T-cell (primary cell): ENCODE measurements around the gene BTN3A1. TPM values are rescaled to one million over a fixed set of nuclear protein-coding genes. Genes with fewer than 3 reads are reported as not detected.
A peak's percentile ranks its signal among the peaks of the same experiment; 100 is the strongest.
"Not testable (repeated sequence)": the region's sequence is repeated elsewhere in the genome, so short reads cannot be mapped to it uniquely, and the experiment has no call there.

ENCODE experiments used
- ATAC-seq, 4 experiments: fragments of 200-7000 bp in 3 of 4; fragments of 150-1000 bp in 1 of 4; cut with Tn5 transposase; replicated peaks in 1 of 4; 1 replicate in 3 of 4; 2 replicates in 1 of 4; pipeline ENCODE4 v1.10.0; 2021; ENCODE audit warnings: moderate library complexity in 3 of 4, mild to moderate bottlenecking in 2 of 4, moderate number of reproducible peaks in 1 of 4
- CTCF ChIA-PET, 2 donors: fragments of 300-600 bp; sonication (Branson Sonifier 250); formaldehyde crosslinking; loops; one replicate each; lab custom pipeline; 2022; ENCODE audit warnings: antibody characterized with exemption in 2 of 2; lab: Charles Lee
- POLR2A ChIA-PET, 2 donors: fragments of 300-600 bp; sonication (Branson Sonifier 250); formaldehyde crosslinking; loops; one replicate each; lab custom pipeline; 2022; ENCODE audit warnings: antibody characterized with exemption in 2 of 2; lab: Charles Lee
- DNase-seq, 35 experiments: peaks; one replicate each; pipeline versions ENCODE4 v3.0.0 to v3.0.0-alpha.2; 2013 to 2023
- H3K27ac ChIP-seq: one replicate; pipeline ENCODE4 v1.5.1; 2013; ENCODE audit warnings: low read length
- H3K27me3 ChIP-seq, 2 experiments: replicated peaks in 1 of 2; 1 replicate in 1 of 2; 2 replicates in 1 of 2; pipeline versions ENCODE4 v1.6.1 to v1.7.0; 2013; ENCODE audit warnings: low read length in 1 of 2, mixed read lengths in 1 of 2; ENCODE audit not compliant: control insufficient read depth in 2 of 2, insufficient read depth in 2 of 2; ENCODE audit errors: extremely low read depth in 1 of 2
- H3K36me3 ChIP-seq, 2 donors: 1 replicate in 1 of 2; 2 replicates in 1 of 2; pipeline versions ENCODE4 v1.6.1 to v1.7.0; 2013; ENCODE audit warnings: low read length in 1 of 2; ENCODE audit not compliant: control insufficient read depth in 2 of 2, insufficient read depth in 1 of 2; ENCODE audit errors: extremely low read depth in 1 of 2
- H3K4me1 ChIP-seq, 2 experiments: 1 replicate in 1 of 2; 2 replicates in 1 of 2; pipeline versions ENCODE4 v1.6.1 to v1.7.0; 2013; ENCODE audit warnings: low read length in 2 of 2, mixed read lengths in 1 of 2; ENCODE audit not compliant: insufficient read depth in 2 of 2, control insufficient read depth in 1 of 2; ENCODE audit errors: extremely low read depth in 1 of 2
- H3K4me3 ChIP-seq, 2 donors: 1 replicate in 1 of 2; 2 replicates in 1 of 2; pipeline versions ENCODE4 v1.5.1 to v1.7.0; 2013; ENCODE audit warnings: mild to moderate bottlenecking in 2 of 2, low read length in 1 of 2, moderate library complexity in 1 of 2; ENCODE audit not compliant: control insufficient read depth in 1 of 2; ENCODE audit errors: extremely low read depth in 1 of 2
- H3K9me3 ChIP-seq: 2 replicates; pipeline ENCODE4 v1.7.0; 2013
- H3K27ac Mint-ChIP-seq, 2 donors: one replicate each; pipeline ENCODE4 v1.8.0; 2020 to 2021; ENCODE audit warnings: mild to moderate bottlenecking in 2 of 2, mixed read lengths in 2 of 2
- H3K27me3 Mint-ChIP-seq, 2 donors: one replicate each; pipeline ENCODE4 v1.8.0; 2021 to 2022; ENCODE audit warnings: mixed read lengths in 2 of 2
- H3K36me3 Mint-ChIP-seq: one replicate; pipeline ENCODE4 v1.8.0; 2021; ENCODE audit warnings: mixed read lengths
- H3K4me1 Mint-ChIP-seq, 3 donors: one replicate each; pipeline ENCODE4 v1.8.0; 2020 to 2022; ENCODE audit warnings: mixed read lengths in 3 of 3, mild to moderate bottlenecking in 1 of 3
- H3K4me3 Mint-ChIP-seq, 3 donors: one replicate each; pipeline ENCODE4 v1.8.0; 2020 to 2022; ENCODE audit warnings: mild to moderate bottlenecking in 3 of 3, mixed read lengths in 3 of 3, moderate library complexity in 3 of 3
- H3K9me3 Mint-ChIP-seq, 3 donors: one replicate each; pipeline ENCODE4 v1.8.0; 2020 to 2022; ENCODE audit warnings: mixed read lengths in 3 of 3
- WGBS: methylation state at CpG from one replicate; pipeline ENCODE4 v1.1.5; 2013; ENCODE audit warnings: missing lambda C conversion rate; ENCODE audit not compliant: insufficient coverage; 5-methylcytosine and 5-hydroxymethylcytosine counted together
- total RNA-seq, 35 experiments: library from RNA in 6 of 35; stranded (reverse) in 6 of 35; fragments of 120-200 nt in 1 of 35; gene quantifications; one replicate each; pipeline versions ENCODE4 v1.2.1 to v1.2.4 and lab custom pipeline; 2013 to 2026

BTN3A1 gene
- total RNA-seq, 5 donors from 2014 or later (not counting 1 experiment from before 2014, with no cell fraction given): 205 to 270 (median 210) TPM

DNA sequence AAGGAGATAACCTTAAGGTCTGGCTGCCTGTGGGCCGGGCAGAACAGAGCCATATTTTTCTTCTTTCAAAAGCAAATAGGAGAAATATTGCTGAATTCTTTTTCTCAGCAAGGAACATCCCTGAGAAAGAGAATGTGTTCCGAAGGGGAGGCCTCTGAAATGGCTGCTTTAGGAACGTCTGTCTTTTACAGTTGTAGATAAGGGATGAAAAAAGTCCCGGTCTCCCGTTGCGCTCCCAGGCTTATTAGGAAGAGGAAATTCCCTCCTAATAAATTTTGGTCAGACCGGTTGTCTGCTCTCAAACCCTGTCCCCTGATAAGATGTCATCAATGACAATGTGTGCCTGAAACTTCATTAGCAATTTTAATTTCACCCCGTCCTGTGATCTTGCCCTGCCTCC, 31.6 kb downstream of the BTN3A1 start:
- H3K36me3 ChIP-seq, H3K27me3 Mint-ChIP-seq, H3K27ac ChIP-seq, DNase-seq, H3K4me3 ChIP-seq, H3K9me3 ChIP-seq, H3K27me3 ChIP-seq, CTCF ChIA-PET, H3K4me1 ChIP-seq, H3K4me3 Mint-ChIP-seq, POLR2A ChIA-PET, ATAC-seq, H3K4me1 Mint-ChIP-seq, H3K27ac Mint-ChIP-seq: not testable (repeated sequence)
- H3K36me3 Mint-ChIP-seq: peaks cover 15% of the 10 kb centered on the region
- H3K9me3 Mint-ChIP-seq: peaks cover 7 to 10% (median 8%) of the 10 kb centered on the region in 3 donors
- WGBS: 100% methylated on average over 2 of the region's 8 CpGs

DNA sequence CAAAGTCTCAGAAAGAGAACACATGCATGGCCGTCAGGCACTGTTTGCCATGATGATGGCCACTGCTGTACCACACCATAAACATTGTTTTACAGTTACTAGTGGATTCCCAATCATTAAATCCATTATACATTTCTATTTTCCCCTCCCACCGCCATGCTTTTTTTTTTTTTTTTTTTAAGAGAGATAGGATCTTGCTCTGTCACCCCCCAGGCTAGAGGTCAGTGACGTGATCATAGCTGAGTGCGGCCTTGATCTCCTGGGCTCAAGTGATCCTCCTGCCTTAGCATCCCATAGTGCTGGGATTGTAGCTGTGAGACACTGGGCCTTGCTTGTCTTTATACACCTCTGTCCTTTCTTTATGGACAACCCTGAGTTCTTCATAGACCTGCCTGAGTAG, 33.9 kb downstream of the BTN3A1 start:
- H3K36me3 Mint-ChIP-seq: peaks cover 12% of the 10 kb centered on the region
- ChIA-PET POLR2A (interaction anchor here (0.5 to 0.7 kb wide), 5 partner anchors 30 to 205 kb away, joined by 3 to 7 read pairs (median 5); no protein-coding TSS in a partner anchor), CTCF (interaction anchor here in 1 of 2 donors (0.7 kb wide), 1 partner anchor 29 kb away, joined by 4 read pairs; no protein-coding TSS in a partner anchor)
- Histone ChIP-seq H3K9me3 (no peaks in the 10 kb centered on the region), H3K4me3 (no peak overlapping the region), H3K27ac (no peak overlapping the region), H3K4me1 (peaks cover 9 to 10% of the 10 kb centered on the region in 2 experiments), H3K27me3 (no peaks in the 10 kb centered on the region), H3K36me3 (no peaks in the 10 kb centered on the region)
- peaks cover 12 to 19% (median 15%) of the 10 kb centered on the region in 3 donors for H3K4me1 Mint-ChIP-seq
- no peak overlapping the region for H3K27ac Mint-ChIP-seq
- H3K9me3 Mint-ChIP-seq: peaks cover 7 to 10% (median 8%) of the 10 kb centered on the region in 3 donors
- 81% methylated on average over 3 of the region's 4 CpGs for WGBS
- ATAC-seq (no peak), DNase-seq (no peak)
- no peaks in the 10 kb centered on the region for H3K27me3 Mint-ChIP-seq
- H3K4me3 Mint-ChIP-seq: no peak overlapping the region

DNA sequence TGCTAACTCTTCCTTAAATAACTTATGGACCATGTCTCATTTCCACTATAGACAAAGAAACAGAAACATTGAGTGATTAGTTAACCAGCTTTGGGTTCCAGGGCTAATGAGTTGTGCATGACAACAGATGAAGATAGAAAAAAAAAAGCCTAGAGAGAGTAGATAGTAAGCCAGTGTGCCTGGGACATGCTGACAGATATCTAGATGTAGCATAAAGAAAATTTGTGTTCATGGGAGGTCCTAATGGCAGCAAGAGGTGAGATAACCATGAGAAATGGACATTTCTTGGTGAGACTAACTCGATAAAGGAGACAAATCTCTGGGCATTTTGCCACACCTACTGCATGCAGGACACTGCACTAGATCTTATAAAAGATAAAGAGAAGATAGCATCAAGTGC, 35.5 kb downstream of the BTN3A1 start:
- no peaks in the 10 kb centered on the region for H3K27me3 ChIP-seq
- H3K36me3 ChIP-seq: no peaks in the 10 kb centered on the region
- ChIA-PET CTCF (interaction anchor here in 1 of 2 donors (0.6 kb wide), 1 partner anchor 334 kb away, joined by 4 read pairs; a partner anchor contains a TSS), POLR2A (interaction anchor here in 1 of 2 donors (0.6 kb wide), 1 partner anchor 30 kb away, joined by 3 read pairs; no protein-coding TSS in a partner anchor)
- DNase-seq: no peak
- H3K4me3 Mint-ChIP-seq: no peak overlapping the region
- no peak for ATAC-seq
- no peak overlapping the region for H3K4me3 ChIP-seq
- no peak overlapping the region for H3K27ac ChIP-seq
- WGBS: no CpG with 5 or more reads among the region's 1 CpG
- H3K9me3 Mint-ChIP-seq: peaks cover 7 to 10% (median 8%) of the 10 kb centered on the region in 3 donors
- peaks cover 20 to 30% (median 21%) of the 10 kb centered on the region in 3 donors for H3K4me1 Mint-ChIP-seq
- H3K27ac Mint-ChIP-seq: no peak overlapping the region
- H3K27me3 Mint-ChIP-seq: no peaks in the 10 kb centered on the region
- H3K9me3 ChIP-seq: no peaks in the 10 kb centered on the region
- peaks cover 18 to 19% of the 10 kb centered on the region in 2 experiments for H3K4me1 ChIP-seq
- peaks cover 13% of the 10 kb centered on the region for H3K36me3 Mint-ChIP-seq

DNA sequence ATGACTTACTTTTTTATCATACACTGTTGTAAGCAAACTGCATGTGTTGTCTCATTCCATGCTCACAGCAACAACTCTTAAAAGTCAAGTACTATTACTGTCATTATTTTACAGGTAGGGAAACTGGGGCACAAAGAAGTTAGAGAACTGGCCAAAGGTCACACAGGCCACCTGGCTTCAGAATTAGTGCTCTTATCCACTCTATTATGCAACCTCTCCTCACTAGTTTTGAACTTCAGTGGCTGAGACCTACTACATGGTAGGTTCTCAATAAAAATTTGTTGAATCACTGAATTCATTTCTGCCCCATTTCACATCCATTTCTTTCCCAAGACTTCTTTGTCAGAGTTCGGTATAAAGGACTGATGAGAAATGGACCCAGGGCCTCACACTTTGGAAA, 35.9 kb downstream of the BTN3A1 start:
- CTCF ChIA-PET: interaction anchor here in 1 of 2 donors (0.6 kb wide), 1 partner anchor 335 kb away, joined by 4 read pairs; a partner anchor contains a TSS
- DNase-seq (no peak), ATAC-seq (no peak)
- H3K36me3 Mint-ChIP-seq: peaks cover 17% of the 10 kb centered on the region
- H3K9me3 Mint-ChIP-seq: peaks cover 7 to 10% (median 8%) of the 10 kb centered on the region in 3 donors
- Histone ChIP-seq H3K36me3 (peaks cover 0 to 2% of the 10 kb centered on the region in 2 donors), H3K27me3 (no peaks in the 10 kb centered on the region), H3K27ac (no peak overlapping the region), H3K9me3 (no peaks in the 10 kb centered on the region), H3K4me1 (peaks cover 19 to 23% of the 10 kb centered on the region in 2 experiments), H3K4me3 (no peak overlapping the region)
- peaks cover 25 to 34% (median 25%) of the 10 kb centered on the region in 3 donors for H3K4me1 Mint-ChIP-seq
- no peak overlapping the region for H3K4me3 Mint-ChIP-seq
- H3K27ac Mint-ChIP-seq: no peak overlapping the region
- POLR2A ChIA-PET: interaction anchor here in 1 of 2 donors (0.6 kb wide), 1 partner anchor 31 kb away, joined by 3 read pairs; no protein-coding TSS in a partner anchor
- WGBS: 100% methylated on average over 1 of the region's 1 CpG
- no peaks in the 10 kb centered on the region for H3K27me3 Mint-ChIP-seq

DNA sequence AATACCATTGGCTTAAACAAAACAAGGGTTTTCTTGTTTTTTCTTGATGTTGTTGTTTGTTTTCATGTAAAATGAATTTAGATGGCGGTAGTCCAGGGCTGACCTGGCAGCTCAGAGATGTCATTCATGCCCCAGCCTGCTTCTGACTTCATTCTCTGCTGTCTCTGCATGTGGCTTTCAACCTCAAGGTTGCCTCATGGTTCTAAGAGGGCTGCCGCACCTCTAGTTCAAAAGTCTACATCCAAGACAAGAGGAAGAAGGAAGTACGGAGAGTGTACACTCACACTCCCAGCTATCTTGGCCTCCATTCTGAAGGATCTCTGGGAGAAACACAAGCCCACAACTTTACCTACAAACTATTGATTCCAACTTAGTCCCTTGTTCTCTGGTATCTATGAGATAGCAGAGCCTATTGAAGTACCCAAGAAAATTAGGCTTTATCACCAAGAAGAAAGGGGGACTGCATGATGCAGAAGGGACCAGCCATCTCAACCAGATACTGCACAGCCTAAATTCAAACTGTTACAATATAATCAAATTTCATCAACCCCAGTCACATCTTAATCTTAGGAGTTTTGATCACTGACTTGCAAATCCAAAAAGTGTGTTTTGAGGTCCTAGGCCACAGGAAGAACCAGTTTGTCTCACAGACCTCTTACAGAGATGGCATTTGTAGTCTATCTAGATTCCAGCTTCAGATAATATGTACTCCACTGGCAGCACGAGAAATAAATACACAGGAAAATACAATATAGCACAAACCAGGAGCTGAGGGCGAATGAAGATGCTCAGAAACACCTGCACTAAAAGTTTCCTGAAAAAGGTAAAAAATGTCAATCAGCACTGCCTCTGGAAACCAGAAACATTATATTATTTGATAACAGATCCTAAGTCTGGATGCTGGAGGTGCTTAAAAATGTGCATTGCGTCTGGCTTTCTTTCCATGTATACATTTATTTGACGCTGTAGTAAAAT, 37.4 kb downstream of the BTN3A1 start:
- Mint-ChIP-seq H3K4me3 (peak overlapping the region; percentile 95 to 100 (median 97)), H3K4me1 (peaks cover 38 to 47% (median 38%) of the 10 kb centered on the region in 3 donors), H3K9me3 (peaks cover 2 to 3% (median 3%) of the 10 kb centered on the region in 3 donors), H3K27me3 (no peaks in the 10 kb centered on the region), H3K27ac (peak overlapping the region; percentile 97 to 100), H3K36me3 (peaks cover 24% of the 10 kb centered on the region)
- ATAC-seq (no peak), DNase-seq (peak in 2 of 35 experiments; percentile 26 to 49)
- Histone ChIP-seq H3K36me3 (peaks cover 0 to 7% of the 10 kb centered on the region in 2 donors), H3K9me3 (no peaks in the 10 kb centered on the region), H3K4me1 (peaks cover 21 to 28% of the 10 kb centered on the region in 2 experiments), H3K27me3 (no peaks in the 10 kb centered on the region), H3K27ac (peak overlapping the region; percentile 98), H3K4me3 (peak overlapping the region; percentile 88 to 91)
- WGBS: 50% methylated on average over 2 of the region's 7 CpGs
- CTCF ChIA-PET: no interaction called here
- POLR2A ChIA-PET: no interaction called here

DNA sequence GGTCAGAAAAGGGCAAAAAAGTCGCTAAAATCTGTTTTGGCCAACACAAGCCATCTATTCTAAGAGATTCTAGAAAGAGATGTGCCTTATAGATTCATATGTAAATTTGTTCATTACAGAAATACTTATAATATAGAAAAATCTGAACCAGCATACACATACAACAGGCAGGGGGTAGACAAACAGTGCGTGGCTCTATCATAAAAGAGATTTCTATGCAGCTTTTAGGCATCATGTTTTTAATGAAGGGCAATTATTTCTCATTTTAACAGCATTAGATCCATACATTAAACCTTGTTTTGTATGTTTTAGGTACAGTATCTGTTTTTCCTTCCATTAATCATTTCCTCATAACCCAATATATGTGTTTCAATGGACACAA, 38.9 kb downstream of the BTN3A1 start:
- Histone ChIP-seq H3K27ac (peak overlapping the region; percentile 98), H3K36me3 (peaks cover 2 to 21% of the 10 kb centered on the region in 2 donors), H3K27me3 (no peaks in the 10 kb centered on the region), H3K4me1 (peaks cover 33 to 42% of the 10 kb centered on the region in 2 experiments), H3K4me3 (peak overlapping the region; percentile 88 to 91), H3K9me3 (no peaks in the 10 kb centered on the region)
- Mint-ChIP-seq H3K4me1 (peaks cover 53 to 63% (median 54%) of the 10 kb centered on the region in 3 donors), H3K4me3 (peak overlapping the region; percentile 95 to 100 (median 97)), H3K9me3 (no peaks in the 10 kb centered on the region), H3K36me3 (peaks cover 32% of the 10 kb centered on the region), H3K27ac (peak overlapping the region; percentile 97 to 100), H3K27me3 (no peaks in the 10 kb centered on the region)
- ChIA-PET CTCF (no interaction called here), POLR2A (interaction anchor here in 1 of 2 donors (0.6 kb wide), 1 partner anchor 10 kb away, joined by 3 read pairs; no protein-coding TSS in a partner anchor)
- no peak for ATAC-seq
- DNase-seq: no peak
- no CpG with 5 or more reads among the region's 2 CpGs for WGBS
